ENCODE measurements around the gene PDPR.

The PDPR gene

GRCh38 chr16:70160821-70161220 is 46.7 kb downstream of the PDPR start:
- H2AFZ ChIP-seq (ENCODE audit: insufficient read depth, low read length, poor library complexity) = no peak overlapping the region
- H3K4me3 ChIP-seq (ENCODE audit: low read depth, low read length) = no peak overlapping the region
- H4K8ac ChIP-seq (ENCODE audit: low read depth, low read length) = no peak overlapping the region
- no peak overlapping the region for H2BK120ac ChIP-seq (ENCODE audit: insufficient read depth, low read length, poor library complexity)
- no peak overlapping the region for H4K91ac ChIP-seq (ENCODE audit: low read depth, low read length)
- no CpG with 5 or more reads among the region's 6 CpGs for WGBS (ENCODE audit: extremely low coverage, insufficient coverage, insufficient read length)
- no peaks in the 10 kb centered on the region for H3K79me1 ChIP-seq (ENCODE audit: low read length)
- H3K27me3 ChIP-seq (ENCODE audit: insufficient read depth, low read length) = no peaks in the 10 kb centered on the region
- no peak overlapping the region for H3K14ac ChIP-seq (ENCODE audit: low read length)
- H2BK5ac ChIP-seq (ENCODE audit: low read depth, low read length, poor library complexity) = no peak overlapping the region
- H3K9ac ChIP-seq (ENCODE audit: low read length) = no peak overlapping the region
- H3K23ac ChIP-seq (ENCODE audit: low read length) = no peak overlapping the region
- no peaks in the 10 kb centered on the region for H3K9me3 ChIP-seq (ENCODE audit: insufficient read depth, low read depth, low read length)
- no peak for DNase-seq
- no peak overlapping the region for H2AK5ac ChIP-seq (ENCODE audit: low read length)
- H3K27ac ChIP-seq (ENCODE audit: low read depth, low read length) = no peak overlapping the region
- no peak overlapping the region for H3K4ac ChIP-seq (ENCODE audit: low read depth, low read length)
- H4K12ac ChIP-seq (ENCODE audit: low read depth, low read length) = no peak overlapping the region
- H3K18ac ChIP-seq (ENCODE audit: low read length) = no peak overlapping the region
- no peaks in the 10 kb centered on the region for H3K79me2 ChIP-seq (ENCODE audit: control insufficient read depth, insufficient read depth, low read length, poor library complexity)
- H3K4me2 ChIP-seq (ENCODE audit: low read length) = no peak overlapping the region
- no peaks in the 10 kb centered on the region for H3K4me1 ChIP-seq (ENCODE audit: control insufficient read depth in 1 of 2, insufficient read depth in 2 of 2, low read length in 2 of 2)
- no peak overlapping the region for H2BK12ac ChIP-seq (ENCODE audit: low read length)
- H3K36me3 ChIP-seq (ENCODE audit: control insufficient read depth in 1 of 2, insufficient read depth in 2 of 2, low read length in 2 of 2) = peaks cover 27 to 52% of the 10 kb centered on the region in 2 experiments

- no peak overlapping the region for H2BK120ac ChIP-seq (ENCODE audit: insufficient read depth, low read length, poor library complexity)
- H3K36me3 ChIP-seq (ENCODE audit: control insufficient read depth in 1 of 2, insufficient read depth in 2 of 2, low read length in 2 of 2) = peaks cover 24 to 49% of the 10 kb centered on the region in 2 experiments
- DNase-seq = no peak
- H3K4me1 ChIP-seq (ENCODE audit: control insufficient read depth in 1 of 2, insufficient read depth in 2 of 2, low read length in 2 of 2) = no peaks in the 10 kb centered on the region
- no peaks in the 10 kb centered on the region for H3K27me3 ChIP-seq (ENCODE audit: insufficient read depth, low read length)
- no peak overlapping the region for H3K4me3 ChIP-seq (ENCODE audit: low read depth, low read length)
- no peaks in the 10 kb centered on the region for H3K79me1 ChIP-seq (ENCODE audit: low read length)
- no peak overlapping the region for H3K18ac ChIP-seq (ENCODE audit: low read length)
- no peaks in the 10 kb centered on the region for H3K9me3 ChIP-seq (ENCODE audit: insufficient read depth, low read depth, low read length)
- H3K4me2 ChIP-seq (ENCODE audit: low read length) = no peak overlapping the region
- H3K23ac ChIP-seq (ENCODE audit: low read length) = no peak overlapping the region
- no peak overlapping the region for H4K12ac ChIP-seq (ENCODE audit: low read depth, low read length)
- no peak overlapping the region for H3K27ac ChIP-seq (ENCODE audit: low read depth, low read length)
- no CpG with 5 or more reads among the region's 6 CpGs for WGBS (ENCODE audit: extremely low coverage, insufficient coverage, insufficient read length)
- no peak overlapping the region for H4K8ac ChIP-seq (ENCODE audit: low read depth, low read length)
- no peak overlapping the region for H4K91ac ChIP-seq (ENCODE audit: low read depth, low read length)
- H3K14ac ChIP-seq (ENCODE audit: low read length) = no peak overlapping the region
- no peak overlapping the region for H2BK5ac ChIP-seq (ENCODE audit: low read depth, low read length, poor library complexity)
- H2AFZ ChIP-seq (ENCODE audit: insufficient read depth, low read length, poor library complexity) = no peak overlapping the region
- H2AK5ac ChIP-seq (ENCODE audit: low read length) = no peak overlapping the region
- H3K4ac ChIP-seq (ENCODE audit: low read depth, low read length) = no peak overlapping the region
- no peak overlapping the region for H3K9ac ChIP-seq (ENCODE audit: low read length)
- H2BK12ac ChIP-seq (ENCODE audit: low read length) = no peak overlapping the region
- H3K79me2 ChIP-seq (ENCODE audit: control insufficient read depth, insufficient read depth, low read length, poor library complexity) = no peaks in the 10 kb centered on the region
Observed at GRCh38 chr16:70161350-70161749, 47.2 kb downstream of the PDPR start.

- no peaks in the 10 kb centered on the region for H3K27me3 ChIP-seq (ENCODE audit: insufficient read depth, low read length)
Observed at GRCh38 chr16:70162041-70162451, 47.9 kb downstream of the PDPR start.

GRCh38 chr16:70163596-70163995 is 49.5 kb downstream of the PDPR start:
- Histone ChIP-seq H4K12ac (ENCODE audit: low read depth, low read length) (no peak overlapping the region), H2AFZ (ENCODE audit: insufficient read depth, low read length, poor library complexity) (no peak overlapping the region), H3K79me2 (ENCODE audit: control insufficient read depth, insufficient read depth, low read length, poor library complexity) (no peaks in the 10 kb centered on the region), H2BK120ac (ENCODE audit: insufficient read depth, low read length, poor library complexity) (no peak overlapping the region), H3K4me1 (ENCODE audit: control insufficient read depth in 1 of 2, insufficient read depth in 2 of 2, low read length in 2 of 2) (no peaks in the 10 kb centered on the region), H3K27me3 (ENCODE audit: insufficient read depth, low read length) (no peaks in the 10 kb centered on the region), H3K4me3 (ENCODE audit: low read depth, low read length) (no peak overlapping the region), H3K14ac (ENCODE audit: low read length) (no peak overlapping the region), H3K4ac (ENCODE audit: low read depth, low read length) (no peak overlapping the region), H3K23ac (ENCODE audit: low read length) (no peak overlapping the region), H2AK5ac (ENCODE audit: low read length) (no peak overlapping the region), H3K18ac (ENCODE audit: low read length) (no peak overlapping the region), H4K8ac (ENCODE audit: low read depth, low read length) (no peak overlapping the region), H3K79me1 (ENCODE audit: low read length) (no peaks in the 10 kb centered on the region), H3K27ac (ENCODE audit: low read depth, low read length) (no peak overlapping the region), H3K4me2 (ENCODE audit: low read length) (no peak overlapping the region), H3K9me3 (ENCODE audit: insufficient read depth, low read depth, low read length) (no peaks in the 10 kb centered on the region), H4K91ac (ENCODE audit: low read depth, low read length) (no peak overlapping the region), H3K9ac (ENCODE audit: low read length) (no peak overlapping the region), H2BK5ac (ENCODE audit: low read depth, low read length, poor library complexity) (no peak overlapping the region), H2BK12ac (ENCODE audit: low read length) (no peak overlapping the region), H3K36me3 (ENCODE audit: control insufficient read depth in 1 of 2, insufficient read depth in 2 of 2, low read length in 2 of 2) (peaks cover 9 to 30% of the 10 kb centered on the region in 2 experiments)
- DNase-seq = no peak
- WGBS (ENCODE audit: extremely low coverage, insufficient coverage, insufficient read length) = no CpG with 5 or more reads among the region's 10 CpGs

More at GRCh38 chr16:70162041-70162451, 47.9 kb downstream of the PDPR start:
- Histone ChIP-seq H3K23ac (ENCODE audit: low read length) (no peak overlapping the region), H3K18ac (ENCODE audit: low read length) (no peak overlapping the region), H3K9me3 (ENCODE audit: insufficient read depth, low read depth, low read length) (no peaks in the 10 kb centered on the region), H2AFZ (ENCODE audit: insufficient read depth, low read length, poor library complexity) (no peak overlapping the region), H2BK120ac (ENCODE audit: insufficient read depth, low read length, poor library complexity) (no peak overlapping the region), H3K14ac (ENCODE audit: low read length) (no peak overlapping the region), H3K4me3 (ENCODE audit: low read depth, low read length) (no peak overlapping the region), H3K36me3 (ENCODE audit: control insufficient read depth in 1 of 2, insufficient read depth in 2 of 2, low read length in 2 of 2) (peaks cover 17 to 43% of the 10 kb centered on the region in 2 experiments), H3K4ac (ENCODE audit: low read depth, low read length) (no peak overlapping the region), H3K27ac (ENCODE audit: low read depth, low read length) (no peak overlapping the region), H4K8ac (ENCODE audit: low read depth, low read length) (no peak overlapping the region), H3K9ac (ENCODE audit: low read length) (no peak overlapping the region), H2BK5ac (ENCODE audit: low read depth, low read length, poor library complexity) (no peak overlapping the region), H2BK12ac (ENCODE audit: low read length) (no peak overlapping the region), H3K79me2 (ENCODE audit: control insufficient read depth, insufficient read depth, low read length, poor library complexity) (no peaks in the 10 kb centered on the region), H4K91ac (ENCODE audit: low read depth, low read length) (no peak overlapping the region), H3K4me2 (ENCODE audit: low read length) (no peak overlapping the region), H3K79me1 (ENCODE audit: low read length) (no peaks in the 10 kb centered on the region), H2AK5ac (ENCODE audit: low read length) (no peak overlapping the region), H4K12ac (ENCODE audit: low read depth, low read length) (no peak overlapping the region), H3K4me1 (ENCODE audit: control insufficient read depth in 1 of 2, insufficient read depth in 2 of 2, low read length in 2 of 2) (no peaks in the 10 kb centered on the region)
- DNase-seq = no peak
- no CpG with 5 or more reads among the region's 7 CpGs for WGBS (ENCODE audit: extremely low coverage, insufficient coverage, insufficient read length)
